Measurements from ENCODE around the gene OR11H12. TPM values are rescaled to one million over a fixed set of nuclear protein-coding genes. Genes with fewer than 3 reads are reported as not detected.
"Not testable (repeated sequence)": the region's sequence is repeated elsewhere in the genome, so short reads cannot be mapped to it uniquely, and the experiment has no call there.

OR11H12 gene, protein sequence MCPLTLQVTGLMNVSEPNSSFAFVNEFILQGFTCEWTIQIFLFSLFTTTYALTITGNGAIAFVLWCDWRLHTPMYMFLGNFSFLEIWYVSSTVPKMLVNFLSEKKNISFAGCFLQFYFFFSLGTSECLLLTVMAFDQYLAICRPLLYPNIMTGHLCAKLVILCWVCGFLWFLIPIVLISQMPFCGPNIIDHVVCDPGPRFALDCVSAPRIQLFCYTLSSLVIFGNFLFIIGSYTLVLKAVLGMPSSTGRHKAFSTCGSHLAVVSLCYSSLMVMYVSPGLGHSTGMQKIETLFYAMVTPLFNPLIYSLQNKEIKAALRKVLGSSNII
- not detected in 2 replicates for total RNA-seq

DNA sequence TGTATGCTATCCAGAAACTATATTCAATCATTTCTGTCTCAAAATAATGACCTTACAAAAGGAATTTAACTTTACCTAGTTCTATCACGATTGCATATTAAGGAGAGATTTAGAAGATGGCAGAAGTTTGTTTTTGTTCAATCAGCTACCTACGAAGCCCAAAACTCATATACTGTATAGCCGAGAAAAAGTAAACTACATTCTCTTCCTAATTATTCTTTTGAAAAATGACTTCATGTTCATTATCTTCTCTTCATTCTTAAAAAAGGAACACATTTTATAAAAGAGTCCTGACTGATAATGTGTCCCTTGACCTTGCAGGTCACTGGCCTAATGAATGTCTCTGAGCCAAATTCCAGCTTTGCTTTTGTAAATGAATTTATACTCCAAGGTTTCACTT is at the start of gene OR11H12:
Gene OR11H12 (plus strand): TSS at position 301 of the 400 bp plus-strand sequence. CDS start 0 bp downstream, at position 301.
- DNase-seq (ENCODE audit: low read depth in 2 of 2), result not testable (repeated sequence)

DNA sequence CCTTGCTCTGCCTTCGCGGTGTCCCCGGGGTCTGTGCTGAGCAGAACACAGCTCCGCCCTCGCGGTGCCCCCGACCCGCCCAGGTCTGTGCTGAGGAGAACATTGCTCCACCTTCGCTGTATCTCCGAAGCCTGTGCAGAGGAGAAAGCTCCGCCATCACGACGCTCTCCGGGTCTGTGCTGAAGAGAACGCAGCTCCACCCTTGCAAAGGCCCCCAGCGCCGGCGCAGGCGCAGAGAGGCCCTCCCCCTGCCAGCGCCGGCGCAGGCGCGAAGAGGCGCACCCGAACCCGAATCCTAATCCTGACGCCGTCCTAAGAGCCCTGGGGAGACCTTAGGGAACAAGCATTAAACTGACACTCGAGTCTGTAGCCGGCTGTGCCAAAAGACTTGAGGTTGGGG is 18.0 kb upstream of the OR11H12 start:
- not testable (repeated sequence) for DNase-seq (ENCODE audit: low read depth in 2 of 2)

DNA sequence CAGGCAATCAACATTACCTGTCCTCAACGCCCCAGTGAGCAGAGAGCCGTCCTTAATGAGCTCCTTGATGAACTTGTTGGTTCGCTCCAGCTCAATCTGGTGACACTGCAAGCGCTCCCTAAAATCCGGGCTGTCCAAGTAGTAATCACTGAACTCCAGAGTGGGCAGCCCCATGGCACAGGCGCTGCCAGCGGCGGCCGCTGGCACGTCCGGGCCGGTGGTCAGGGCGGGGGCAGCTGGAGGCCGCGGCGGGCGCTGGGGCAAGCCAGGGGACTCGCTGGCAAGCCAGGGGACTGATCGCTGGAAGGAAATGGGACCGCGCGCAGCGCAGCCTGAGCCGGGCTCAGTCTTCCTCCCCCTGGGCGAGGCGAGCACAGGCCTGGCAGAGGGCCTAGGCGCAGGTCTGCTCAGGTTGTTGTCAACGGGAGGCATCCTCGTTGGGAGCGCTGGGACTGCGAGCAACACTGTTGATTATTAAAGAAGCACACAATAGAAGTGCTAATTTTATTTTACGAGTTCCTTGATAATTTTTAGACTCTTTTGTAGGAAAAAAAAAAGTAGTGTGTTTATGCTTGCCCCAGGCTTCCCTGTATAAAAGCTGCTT is 25.8 kb downstream of the OR11H12 start:
- DNase-seq (ENCODE audit: low read depth in 2 of 2), result not testable (repeated sequence)

DNA sequence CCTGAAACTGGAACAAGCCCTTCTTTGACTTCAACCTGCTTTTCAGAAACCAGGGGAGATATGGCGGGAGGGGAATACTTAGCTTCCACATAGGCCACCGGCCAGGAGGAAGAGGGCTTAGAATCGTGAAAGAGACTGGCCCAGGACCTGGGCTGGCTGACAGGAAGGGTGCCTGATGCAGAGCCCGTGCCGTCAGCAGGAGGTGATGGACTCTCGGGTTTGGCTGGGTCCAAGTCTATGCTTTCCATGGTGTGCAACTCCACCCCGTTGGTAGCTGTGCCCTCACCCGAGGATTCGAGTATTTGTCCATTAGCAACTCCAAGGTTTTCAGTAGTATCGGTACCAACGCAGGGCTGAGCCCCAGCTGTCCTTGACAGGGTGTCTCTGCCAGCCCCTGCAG is 35.1 kb downstream of the OR11H12 start:
- not testable (repeated sequence) for DNase-seq (ENCODE audit: low read depth in 2 of 2)

DNA sequence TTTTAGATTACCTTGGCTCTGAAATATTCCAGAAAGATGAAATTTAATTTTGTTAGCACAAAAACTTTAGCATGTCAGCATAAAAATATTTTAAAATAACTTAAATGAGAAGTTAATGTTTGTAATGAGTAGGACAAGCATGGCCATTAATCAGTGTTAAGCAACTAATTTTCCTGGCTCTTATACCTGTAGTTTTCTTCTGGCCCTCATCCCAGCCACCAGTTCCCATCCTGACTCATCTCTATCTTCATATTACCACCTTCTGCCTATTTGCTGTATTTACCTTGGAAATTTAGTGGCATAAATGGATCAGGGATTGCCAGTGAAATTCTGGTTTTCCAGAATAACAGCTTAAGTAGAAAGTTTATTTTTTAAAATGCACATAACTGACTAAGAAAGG is 37.1 kb downstream of the OR11H12 start:
- DNase-seq (ENCODE audit: low read depth in 2 of 2), result not testable (repeated sequence)

DNA sequence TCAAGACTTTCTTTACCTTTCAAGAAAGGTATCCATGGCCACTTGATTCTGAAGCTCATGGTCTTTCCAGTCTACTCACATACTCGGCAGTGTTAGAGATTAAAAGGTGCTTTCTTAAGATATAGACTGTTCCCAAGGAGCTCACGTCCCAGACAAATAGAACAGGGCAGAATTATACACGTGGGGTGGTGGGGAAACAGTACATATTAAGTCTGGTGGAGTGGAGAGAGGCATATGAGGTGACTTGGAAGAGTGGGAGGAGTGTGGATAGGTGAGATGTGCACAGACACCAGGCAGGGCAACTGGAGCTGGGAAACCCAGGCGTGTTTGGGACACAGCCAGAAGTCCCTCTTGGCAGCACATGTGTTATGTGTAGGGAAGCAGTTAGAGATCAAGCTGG is 37.9 kb downstream of the OR11H12 start:
- DNase-seq (ENCODE audit: low read depth in 2 of 2), result not testable (repeated sequence)

DNA sequence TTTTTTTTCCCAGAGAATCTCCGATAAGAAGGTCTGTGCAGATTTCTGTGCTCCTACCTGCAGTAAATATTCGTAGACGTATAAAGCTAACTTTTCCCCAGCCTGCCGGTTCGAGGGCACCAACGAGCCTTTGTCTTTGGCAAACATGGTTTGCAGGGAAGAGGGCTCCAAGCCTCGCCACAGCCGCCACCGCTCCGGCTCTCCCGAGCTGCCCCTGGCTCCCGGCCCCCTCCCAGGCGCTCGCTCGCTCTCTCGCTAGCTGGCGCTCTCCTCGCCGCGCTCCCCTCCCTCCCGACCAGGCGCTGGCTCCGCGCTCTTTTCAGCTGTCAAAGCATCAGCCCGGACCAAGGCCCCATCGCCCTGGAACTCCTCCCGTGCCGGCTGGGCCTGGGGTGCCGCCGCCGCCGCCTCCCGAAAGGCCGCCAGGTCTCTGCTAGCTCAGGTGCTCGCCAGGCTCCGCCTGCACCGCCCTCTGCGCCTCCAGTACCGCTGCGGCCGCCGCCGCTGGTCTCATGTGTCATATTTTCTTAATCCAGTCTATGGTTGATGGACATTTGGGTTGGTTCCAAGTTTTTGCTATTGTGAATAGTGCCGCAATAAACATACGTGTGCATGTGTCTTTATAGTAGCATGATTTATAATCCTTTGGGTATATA is 45.3 kb downstream of the OR11H12 start:
- not testable (repeated sequence) for DNase-seq (ENCODE audit: low read depth in 2 of 2)

Measured in dermis microvascular lymphatic vessel endothelial cell (primary cell).